Endothelial cell of umbilical vein (primary cell): ENCODE measurements around the gene C21orf58. TPM values are rescaled to one million over a fixed set of nuclear protein-coding genes. Genes with fewer than 3 reads are reported as not detected.

Experiments
- BruUV-seq: library from RNA; stranded (reverse); fragments of 400-500 nt; replicated peaks from 2 replicates; lab custom pipeline; 2021; lab: Mats Ljungman, UMichigan
- CTCF ChIA-PET: fragments of 300-600, 350-600 bp; sonication (Branson Sonifier 250); formaldehyde crosslinking; loops from one replicate; lab custom pipeline; 2021; ENCODE audit warnings: antibody characterized with exemption, inconsistent platforms; lab: Charles Lee
- POLR2A ChIA-PET: fragments of 300-600, 350-600 bp; sonication (Branson Sonifier 250); formaldehyde crosslinking; loops from one replicate; lab custom pipeline; 2021; ENCODE audit warnings: antibody characterized with exemption, inconsistent platforms; lab: Charles Lee
- DNase-seq: peaks from one replicate; pipeline ENCODE4 v3.0.0-alpha.2; 2011; ENCODE audit warnings: low read depth, low spot score
- FAIRE-seq: peaks from 2 replicates; lab custom pipeline; 2011; peaks lifted over from hg19 to GRCh38; lab: Jason Lieb, UNC
- H2AFZ ChIP-seq: 2 replicates; pipeline ENCODE4 v1.6.0; 2012; ENCODE audit warnings: low read depth, low read length, control low read depth, inconsistent platforms
- H3K27ac ChIP-seq: 2 replicates; pipeline ENCODE4 v1.5.1; 2011; ENCODE audit warnings: low read depth, mild to moderate bottlenecking, control low read depth, low read length, moderate library complexity; ENCODE audit not compliant: insufficient read depth
- H3K27me3 ChIP-seq, 2 experiments: 2 replicates each; pipeline versions ENCODE4 v1.6.0 to v1.6.1; 2011; ENCODE audit warnings: low read length in 2 of 2, mixed read lengths in 1 of 2; ENCODE audit not compliant: control insufficient read depth in 2 of 2, insufficient read depth in 2 of 2
- H3K36me3 ChIP-seq, 2 experiments: 2 replicates in 1 of 2; 3 replicates in 1 of 2; pipeline ENCODE4 v1.5.1; 2011; ENCODE audit warnings: low read length in 2 of 2, mild to moderate bottlenecking in 1 of 2, moderate library complexity in 1 of 2; ENCODE audit not compliant: control insufficient read depth in 2 of 2, insufficient read depth in 2 of 2; ENCODE audit errors: extremely low read depth in 1 of 2
- H3K4me1 ChIP-seq: 3 replicates; pipeline ENCODE4 v1.5.1; 2011; ENCODE audit warnings: mild to moderate bottlenecking, low read length; ENCODE audit not compliant: control insufficient read depth, insufficient read depth; ENCODE audit errors: extremely low read depth
- H3K4me2 ChIP-seq: 2 replicates; pipeline ENCODE4 v1.6.1; 2011; ENCODE audit warnings: low read length, control low read depth, mixed read lengths; ENCODE audit not compliant: insufficient read depth
- H3K4me3 ChIP-seq, 3 experiments: fragments of 200-600 bp in 1 of 3; sonication (generic), shearing (Covaris generic) in 1 of 3; replicated peaks in 1 of 3; 2 replicates each; pipeline ENCODE4 v1.5.1; 2011 to 2016; ENCODE audit warnings: control low read depth in 3 of 3, low read length in 3 of 3, mild to moderate bottlenecking in 2 of 3, inconsistent platforms in 1 of 3, low read depth in 1 of 3, moderate library complexity in 1 of 3; ENCODE audit not compliant: insufficient read depth in 1 of 3
- H3K79me2 ChIP-seq: 2 replicates; pipeline ENCODE4 v1.6.0; 2012; ENCODE audit warnings: low read length, inconsistent platforms; ENCODE audit not compliant: control insufficient read depth, insufficient read depth
- H3K9ac ChIP-seq: replicated peaks from 2 replicates; pipeline ENCODE3; 2011; ENCODE audit warnings: low read length, control low read depth; ENCODE audit not compliant: insufficient read depth; ENCODE audit errors: extremely low read depth
- H3K9me1 ChIP-seq: replicated peaks from 3 replicates; pipeline ENCODE4 v1.6.0; 2011; ENCODE audit warnings: mild to moderate bottlenecking, low read length; ENCODE audit not compliant: control insufficient read depth, insufficient read depth; ENCODE audit errors: extremely low read depth
- H3K9me3 ChIP-seq: replicated peaks from 2 replicates; pipeline ENCODE4 v1.5.1; 2012; ENCODE audit warnings: low read length, inconsistent platforms; ENCODE audit not compliant: control insufficient read depth, insufficient read depth
- H4K20me1 ChIP-seq: replicated peaks from 2 replicates; pipeline ENCODE3; 2011; ENCODE audit warnings: mild to moderate bottlenecking, low read length; ENCODE audit not compliant: control insufficient read depth, insufficient read depth; ENCODE audit errors: extremely low read depth
- CTCF ChIP-seq, 2 donors: IDR thresholded peaks; 1 replicate in 1 of 2; 2 replicates in 1 of 2; pipeline ENCODE4 v1.5.1; 2011; ENCODE audit warnings: low read length in 2 of 2, mild to moderate bottlenecking in 2 of 2, moderate library complexity in 2 of 2, control low read depth in 1 of 2, inconsistent platforms in 1 of 2, low read depth in 1 of 2; ENCODE audit not compliant: insufficient read depth in 1 of 2; ENCODE audit errors: extremely low read depth in 1 of 2
- FOS ChIP-seq: IDR thresholded peaks from 2 replicates; pipeline ENCODE4 v1.6.1; 2011; ENCODE audit warnings: mild to moderate bottlenecking, low read length, moderate library complexity, borderline replicate concordance; ENCODE audit not compliant: insufficient read depth
- GATA2 ChIP-seq: IDR thresholded peaks from 2 replicates; pipeline ENCODE4 v1.7.0; 2011; ENCODE audit warnings: low read depth, mild to moderate bottlenecking, moderate library complexity, mixed read lengths, low read length; ENCODE audit not compliant: insufficient read length, insufficient read depth
- JUN ChIP-seq: IDR thresholded peaks from 2 replicates; pipeline ENCODE4 v1.6.1; 2011; ENCODE audit warnings: borderline replicate concordance, low read depth; ENCODE audit not compliant: insufficient read length, insufficient read depth
- MYC ChIP-seq: IDR thresholded peaks from one replicate; pipeline ENCODE4 v1.6.1; 2011; ENCODE audit warnings: mild to moderate bottlenecking, low read depth, low read length
- POLR2A ChIP-seq: IDR thresholded peaks from 2 replicates; pipeline ENCODE4 v1.6.1; 2012; ENCODE audit warnings: low read depth, mild to moderate bottlenecking, control low read depth, low read length
- POLR2AphosphoS5 ChIP-seq: IDR thresholded peaks from 2 replicates; pipeline ENCODE4 v1.6.1; 2012; ENCODE audit warnings: low read depth, mild to moderate bottlenecking, control low read depth, low read length, moderate library complexity; ENCODE audit not compliant: insufficient read depth
- dilution Hi-C: fragments of 300-500 bp; cut with MboI; formaldehyde crosslinking; loops from one replicate; pipeline ENCODE4 v1.15.0; 2019; ENCODE audit warnings: low sequenced_read_pairs; ENCODE audit not compliant: extremely low pct_ligation_motif_present
- intact Hi-C: fragments of 100-400 bp; cut with micrococcal nuclease; formaldehyde crosslinking; loops from one replicate; pipeline ENCODE4 v1.10.0; 2022
- polyA plus RNA-seq, 4 experiments: library from polyadenylated mRNA; depleted of rRNA in 3 of 4; stranded (reverse) in 3 of 4; unstranded in 1 of 4; fragments of >200 nt; gene quantifications; 2 replicates each; pipeline versions ENCODE4 v1.2.1 to v1.2.3, GENCODE V29; 2011 to 2012; ENCODE audit warnings: missing spikeins in 1 of 4
- total RNA-seq: library from RNA; stranded (reverse); gene quantifications from 2 replicates; pipeline ENCODE4 v1.2.3, GENCODE V29; 2021

The C21orf58 gene
- total and polyA plus RNA-seq, 2 donors (not counting 3 experiments of a cell fraction or from before 2014, with no cell fraction given) = 6.0 to 24.3 TPM

GRCh38 chr21:46297338-46298271 lies 26.1 kb downstream of the C21orf58 start:
- POLR2A ChIA-PET = no interaction called here
- peak; percentile 79 for FAIRE-seq

GRCh38 chr21:46295996-46296752 lies 27.5 kb downstream of the C21orf58 start:
- Histone ChIP-seq H3K4me1 (peaks cover 9% of the 10 kb centered on the region), H3K27me3 (no peaks in the 10 kb centered on the region), H3K9ac (no peak overlapping the region), H3K9me3 (no peaks in the 10 kb centered on the region), H3K36me3 (peaks cover 0 to 4% of the 10 kb centered on the region in 2 experiments), H3K9me1 (no peaks in the 10 kb centered on the region), H3K4me2 (no peak overlapping the region), H2AFZ (no peak overlapping the region), H4K20me1 (no peaks in the 10 kb centered on the region), H3K79me2 (no peaks in the 10 kb centered on the region), H3K27ac (no peak overlapping the region), H3K4me3 (no peak overlapping the region)
- ChIA-PET POLR2A (no interaction called here), CTCF (interaction anchor here (1.2 kb wide), 2 partner anchors 10 to 153 kb away, joined by 3 read pairs; no protein-coding TSS in a partner anchor)
- intact Hi-C loops (no loop called here), dilution Hi-C loops (no loop called here)
- no TSS peak for BruUV-seq
- TF ChIP-seq GATA2 = no peak
- TF ChIP-seq CTCF (IDR thresholded peaks at IDR 0.05; ENCODE audit: extremely low read depth in 1 of 2, insufficient read depth in 1 of 2, low read depth in 1 of 2, low read length in 2 of 2) = no peak
- DNase-seq (no peak), FAIRE-seq (peak; percentile 69)

More at GRCh38 chr21:46297338-46298271, 26.1 kb downstream of the C21orf58 start:
- dilution Hi-C loops (no loop called here), intact Hi-C loops (loop anchor here (1.0 kb wide), 1 partner anchor 11 kb away; the partner anchor contains the start of gene YBEY)
- peak overlapping the region; percentile 34 for H3K9ac ChIP-seq
- H3K27ac ChIP-seq = no peak overlapping the region
- no peaks in the 10 kb centered on the region for H3K9me1 ChIP-seq
- peak overlapping the region; percentile 84 for H2AFZ ChIP-seq
- no TSS peak for BruUV-seq
- DNase-seq = peak; percentile 36
- H3K4me1 ChIP-seq = peaks cover 9% of the 10 kb centered on the region
- H3K4me2 ChIP-seq = peak overlapping the region; percentile 91
- H3K36me3 ChIP-seq = no peaks in the 10 kb centered on the region
- no peaks in the 10 kb centered on the region for H3K9me3 ChIP-seq
- no peaks in the 10 kb centered on the region for H3K79me2 ChIP-seq
- H3K4me3 ChIP-seq = peak overlapping the region; percentile 41 to 63 (median 50)
- no peaks in the 10 kb centered on the region for H4K20me1 ChIP-seq
- TF ChIP-seq POLR2A (no peak), GATA2 (no peak), FOS (no peak), MYC (no peak), JUN (no peak), POLR2AphosphoS5 (no peak)
- H3K27me3 ChIP-seq = no peaks in the 10 kb centered on the region
- CTCF ChIA-PET = interaction anchor here (1.0 to 1.2 kb wide), 3 partner anchors 9 to 154 kb away, joined by 3 to 4 read pairs (median 3); partner anchors contain the start of gene YBEY
